Measurements from ENCODE around the gene TUBB6.

Gene TUBB6

DNA sequence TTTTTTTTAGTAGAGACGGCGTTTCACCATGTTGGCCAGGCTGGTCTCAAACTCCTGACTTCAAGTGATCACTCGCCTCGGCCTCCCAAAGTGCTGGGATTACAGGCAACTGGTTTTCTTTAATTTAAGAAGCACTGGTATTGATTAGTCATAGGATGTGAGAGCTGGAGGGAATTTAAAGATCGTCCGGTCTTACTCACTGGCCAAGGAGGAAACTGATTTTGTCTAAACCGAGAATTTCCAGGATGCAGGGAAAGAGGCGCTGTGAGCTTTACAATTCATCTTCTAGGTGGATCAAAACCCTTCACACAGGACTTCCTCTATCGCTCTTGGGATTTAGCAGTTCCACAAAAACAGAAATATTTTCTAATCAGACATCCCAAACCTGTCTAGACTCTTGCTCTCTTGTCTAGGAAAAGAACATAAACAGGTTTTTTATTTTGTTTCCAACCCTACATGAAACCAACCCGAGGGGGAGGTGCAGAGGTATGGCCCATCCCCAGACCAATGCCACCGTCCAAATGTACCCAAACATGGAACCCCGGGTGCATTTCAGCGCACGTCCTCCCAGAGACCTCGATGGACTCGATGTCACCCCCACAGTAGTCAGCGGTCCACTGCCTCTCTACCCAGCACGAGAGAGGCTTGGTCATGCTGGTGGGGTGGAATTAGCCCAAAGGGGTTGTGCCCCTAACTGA is 12.5 kb upstream of the TUBB6 start:
- Histone ChIP-seq H3K4me2 (no peak overlapping the region), H3K4me3 (IDR thresholded peaks at IDR 0.05; ENCODE audit: insufficient read depth, low read depth, low read length) (no peak overlapping the region), H3K27me3 (ENCODE audit: insufficient read depth, low read depth) (no peaks in the 10 kb centered on the region), H3K36me3 (ENCODE audit: insufficient read depth) (no peaks in the 10 kb centered on the region), H3K79me2 (ENCODE audit: insufficient read depth, low read depth) (no peaks in the 10 kb centered on the region), H3K27ac (no peak overlapping the region), H2AFZ (ENCODE audit: low read depth) (no peak overlapping the region), H4K20me1 (ENCODE audit: insufficient read depth) (no peaks in the 10 kb centered on the region), H3K9ac (no peak overlapping the region), H3K4me1 (ENCODE audit: low read depth, poor library complexity, severe bottlenecking) (no peaks in the 10 kb centered on the region)
- TF ChIP-seq, protein P1, sequence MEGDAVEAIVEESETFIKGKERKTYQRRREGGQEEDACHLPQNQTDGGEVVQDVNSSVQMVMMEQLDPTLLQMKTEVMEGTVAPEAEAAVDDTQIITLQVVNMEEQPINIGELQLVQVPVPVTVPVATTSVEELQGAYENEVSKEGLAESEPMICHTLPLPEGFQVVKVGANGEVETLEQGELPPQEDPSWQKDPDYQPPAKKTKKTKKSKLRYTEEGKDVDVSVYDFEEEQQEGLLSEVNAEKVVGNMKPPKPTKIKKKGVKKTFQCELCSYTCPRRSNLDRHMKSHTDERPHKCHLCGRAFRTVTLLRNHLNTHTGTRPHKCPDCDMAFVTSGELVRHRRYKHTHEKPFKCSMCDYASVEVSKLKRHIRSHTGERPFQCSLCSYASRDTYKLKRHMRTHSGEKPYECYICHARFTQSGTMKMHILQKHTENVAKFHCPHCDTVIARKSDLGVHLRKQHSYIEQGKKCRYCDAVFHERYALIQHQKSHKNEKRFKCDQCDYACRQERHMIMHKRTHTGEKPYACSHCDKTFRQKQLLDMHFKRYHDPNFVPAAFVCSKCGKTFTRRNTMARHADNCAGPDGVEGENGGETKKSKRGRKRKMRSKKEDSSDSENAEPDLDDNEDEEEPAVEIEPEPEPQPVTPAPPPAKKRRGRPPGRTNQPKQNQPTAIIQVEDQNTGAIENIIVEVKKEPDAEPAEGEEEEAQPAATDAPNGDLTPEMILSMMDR (conservative IDR thresholded peaks at IDR 0.05; ENCODE audit: low read depth, low read length) = no peak

DNA sequence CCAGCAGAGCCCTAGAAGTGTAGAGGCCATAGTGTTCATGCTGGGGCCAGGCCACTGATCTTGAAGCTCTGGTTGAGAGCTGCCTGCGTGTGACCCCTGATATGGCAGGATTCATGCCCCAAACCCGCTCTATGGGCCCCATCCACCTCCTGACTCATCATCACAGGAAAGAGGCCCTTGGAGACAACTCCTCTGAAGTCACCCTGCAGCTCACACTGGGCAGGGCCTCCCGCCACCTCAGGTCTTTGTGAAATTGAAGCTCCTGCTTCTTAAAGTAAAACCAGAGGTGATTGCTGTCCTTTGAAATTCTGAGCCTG is 12.0 kb upstream of the TUBB6 start:
- Histone ChIP-seq H3K4me1 (ENCODE audit: low read depth, poor library complexity, severe bottlenecking) (no peaks in the 10 kb centered on the region), H3K27ac (no peak overlapping the region), H4K20me1 (ENCODE audit: insufficient read depth) (no peaks in the 10 kb centered on the region), H3K27me3 (ENCODE audit: insufficient read depth, low read depth) (no peaks in the 10 kb centered on the region), H3K36me3 (ENCODE audit: insufficient read depth) (no peaks in the 10 kb centered on the region), H2AFZ (ENCODE audit: low read depth) (no peak overlapping the region), H3K4me3 (IDR thresholded peaks at IDR 0.05; ENCODE audit: insufficient read depth, low read depth, low read length) (no peak overlapping the region), H3K4me2 (no peak overlapping the region), H3K79me2 (ENCODE audit: insufficient read depth, low read depth) (no peaks in the 10 kb centered on the region), H3K9ac (no peak overlapping the region)
- TF ChIP-seq, protein P1 (conservative IDR thresholded peaks at IDR 0.05; ENCODE audit: low read depth, low read length) = no peak

DNA sequence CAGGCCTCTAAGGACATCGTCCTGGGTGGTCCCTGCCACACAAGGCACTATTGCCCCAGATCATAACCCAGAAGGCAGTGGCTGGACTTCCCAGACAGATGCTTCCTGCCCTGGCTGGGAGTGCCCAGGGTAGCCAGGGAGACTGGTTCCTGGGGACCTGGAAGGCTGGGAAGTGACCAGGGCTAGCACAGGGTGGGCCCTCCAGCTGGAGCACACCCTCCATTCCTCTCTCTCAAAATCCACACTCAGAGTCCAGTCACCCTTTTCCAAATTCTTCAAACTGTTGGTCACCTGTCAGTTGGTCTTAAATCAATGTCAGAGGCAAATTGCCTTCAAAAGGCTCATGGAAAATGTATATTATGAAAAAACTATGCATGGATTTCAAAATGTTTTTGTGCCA is 11.6 kb upstream of the TUBB6 start:
- Histone ChIP-seq H3K27ac (no peak overlapping the region), H3K4me3 (IDR thresholded peaks at IDR 0.05; ENCODE audit: insufficient read depth, low read depth, low read length) (no peak overlapping the region)

DNA sequence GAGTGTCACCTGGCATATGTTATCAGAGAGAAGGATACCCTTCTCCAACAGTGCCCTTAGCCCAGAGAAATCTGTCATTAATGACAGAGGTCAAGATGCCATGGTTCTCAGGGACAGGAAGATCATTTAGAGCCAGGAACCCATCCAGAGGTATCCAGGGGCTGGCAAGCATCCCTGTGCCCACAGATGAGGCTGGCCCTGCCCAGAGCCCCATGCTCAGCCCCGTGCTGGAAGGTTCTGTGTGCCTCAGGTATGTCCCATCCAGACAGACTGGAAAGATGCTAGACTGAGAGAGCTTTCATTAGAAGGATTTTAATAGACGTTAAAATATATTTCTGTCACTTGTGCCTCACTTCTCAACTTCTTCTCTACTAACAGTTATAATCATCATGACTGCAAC is 8.2 kb upstream of the TUBB6 start:
- Histone ChIP-seq H3K27ac (no peak overlapping the region), H3K27me3 (ENCODE audit: insufficient read depth, low read depth) (no peaks in the 10 kb centered on the region), H3K4me3 (IDR thresholded peaks at IDR 0.05; ENCODE audit: insufficient read depth, low read depth, low read length) (no peak overlapping the region), H3K4me2 (no peak overlapping the region), H3K9ac (no peak overlapping the region), H3K36me3 (ENCODE audit: insufficient read depth) (no peaks in the 10 kb centered on the region), H3K79me2 (ENCODE audit: insufficient read depth, low read depth) (no peaks in the 10 kb centered on the region), H2AFZ (ENCODE audit: low read depth) (no peak overlapping the region), H3K4me1 (ENCODE audit: low read depth, poor library complexity, severe bottlenecking) (no peaks in the 10 kb centered on the region), H4K20me1 (ENCODE audit: insufficient read depth) (no peaks in the 10 kb centered on the region)
- TF ChIP-seq, protein P1 (conservative IDR thresholded peaks at IDR 0.05; ENCODE audit: low read depth, low read length) = no peak

More for the DNA sequence above, 11.6 kb upstream of the TUBB6 start:
- Histone ChIP-seq H3K79me2 (ENCODE audit: insufficient read depth, low read depth) (no peaks in the 10 kb centered on the region), H3K4me2 (no peak overlapping the region), H2AFZ (ENCODE audit: low read depth) (no peak overlapping the region), H3K27me3 (ENCODE audit: insufficient read depth, low read depth) (no peaks in the 10 kb centered on the region), H4K20me1 (ENCODE audit: insufficient read depth) (no peaks in the 10 kb centered on the region), H3K4me1 (ENCODE audit: low read depth, poor library complexity, severe bottlenecking) (no peaks in the 10 kb centered on the region), H3K9ac (no peak overlapping the region), H3K36me3 (ENCODE audit: insufficient read depth) (no peaks in the 10 kb centered on the region)
- TF ChIP-seq, protein P1 (conservative IDR thresholded peaks at IDR 0.05; ENCODE audit: low read depth, low read length) = no peak
